SK-N-SH (cell line): ENCODE results near the gene PTPRD.

Experiments
- CHD2 ChIP-seq: fragments of 150-350 bp; IDR thresholded peaks from 2 replicates; pipeline ENCODE4 v1.6.1; 2018; ENCODE audit warnings: low read length; ENCODE audit not compliant: partially characterized antibody
- CTCF ChIP-seq: fragments of 200-600 bp; sonication (generic); IDR thresholded peaks from 2 replicates; pipeline ENCODE4 v1.6.1; 2017; ENCODE audit warnings: antibody characterized with exemption, mild to moderate bottlenecking, moderate library complexity
- EZH2phosphoT487 ChIP-seq: fragments of 200-600 bp; sonication (generic); IDR thresholded peaks from 2 replicates; pipeline ENCODE4 v1.6.1; 2017; ENCODE audit warnings: low read depth, mixed run types, mild to moderate bottlenecking, antibody characterized with exemption, moderate library complexity, borderline replicate concordance
- FOXJ3 ChIP-seq: sonication (generic); formaldehyde crosslinking; IDR thresholded peaks from 2 replicates; pipeline ENCODE4 v1.5.1; 2020; ENCODE audit warnings: mild to moderate bottlenecking, missing genetic modification reagents
- MXI1 ChIP-seq: IDR thresholded peaks from 2 replicates; pipeline ENCODE4 v1.6.1; 2012; ENCODE audit warnings: mild to moderate bottlenecking, low read depth, low read length, improper control_type of control experiment
- PBX3 ChIP-seq: IDR thresholded peaks from 2 replicates; pipeline ENCODE4; 2012
- POLR2AphosphoS5 ChIP-seq: IDR thresholded peaks from 2 replicates; pipeline ENCODE4 v1.6.1; 2012; ENCODE audit warnings: low read depth, low read length
- REST ChIP-seq: IDR thresholded peaks from 2 replicates; pipeline ENCODE4 v1.6.1; 2012; ENCODE audit warnings: mild to moderate bottlenecking, low read depth, low read length, moderate library complexity
- SIN3A ChIP-seq: IDR thresholded peaks from 2 replicates; pipeline ENCODE4 v1.6.1; 2012; ENCODE audit warnings: low read depth, mild to moderate bottlenecking, low read length, moderate library complexity, borderline replicate concordance
- SMC3 ChIP-seq: IDR thresholded peaks from 2 replicates; pipeline ENCODE4 v1.6.1; 2012; ENCODE audit warnings: low read depth, low read length, improper control_type of control experiment
- TAF1 ChIP-seq: IDR thresholded peaks from 2 replicates; pipeline ENCODE4 v1.6.1; 2012; ENCODE audit warnings: low read depth, mild to moderate bottlenecking, low read length, moderate library complexity, borderline replicate concordance
- YY1 ChIP-seq: IDR thresholded peaks from 2 replicates; pipeline ENCODE4 v1.4.0; 2012; ENCODE audit warnings: low read depth, mild to moderate bottlenecking
- ZBTB33 ChIP-seq: IDR thresholded peaks from 2 replicates; pipeline ENCODE4 v1.4.0; 2012; ENCODE audit warnings: low read depth, borderline replicate concordance
- TF ChIP-seq, protein P1 (sequence below): fragments of 150-350 bp; IDR thresholded peaks from 2 replicates; pipeline ENCODE4 v1.6.1; 2017; ENCODE audit warnings: antibody characterized with exemption, low read length, low read depth, borderline replicate concordance

DNA sequence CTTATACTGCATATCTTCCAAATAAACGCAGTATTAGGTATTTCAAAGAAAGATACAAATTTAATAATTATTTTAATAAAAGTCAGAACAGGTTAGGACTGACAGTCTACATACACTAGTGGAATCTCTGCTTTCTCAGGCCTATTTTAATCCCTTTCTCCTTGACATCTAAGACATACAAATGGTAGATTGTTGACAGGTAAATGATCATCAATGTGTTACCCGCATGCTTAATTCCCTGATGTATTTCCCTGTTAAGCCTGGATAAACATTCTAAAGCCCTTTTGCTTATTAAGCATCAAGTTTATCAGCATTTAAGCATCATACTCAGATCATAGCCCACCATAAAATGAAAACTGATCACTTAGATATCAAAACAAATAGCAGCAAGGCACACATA lies 576.7 kb downstream of the PTPRD start:
- no peak for TF ChIP-seq CTCF
- no peak for TF ChIP-seq MXI1
- TF ChIP-seq REST: no peak
- no peak for TF ChIP-seq EZH2phosphoT487
- no peak for TF ChIP-seq SIN3A
- no peak for TF ChIP-seq CHD2
- no peak for TF ChIP-seq PBX3
- TF ChIP-seq FOXJ3 (CRISPR knock-in tag): no peak
- TF ChIP-seq ZBTB33: no peak
- TF ChIP-seq SMC3: no peak
- no peak for TF ChIP-seq POLR2AphosphoS5
- no peak for TF ChIP-seq TAF1
- no peak for TF ChIP-seq YY1
- TF ChIP-seq, protein P1, sequence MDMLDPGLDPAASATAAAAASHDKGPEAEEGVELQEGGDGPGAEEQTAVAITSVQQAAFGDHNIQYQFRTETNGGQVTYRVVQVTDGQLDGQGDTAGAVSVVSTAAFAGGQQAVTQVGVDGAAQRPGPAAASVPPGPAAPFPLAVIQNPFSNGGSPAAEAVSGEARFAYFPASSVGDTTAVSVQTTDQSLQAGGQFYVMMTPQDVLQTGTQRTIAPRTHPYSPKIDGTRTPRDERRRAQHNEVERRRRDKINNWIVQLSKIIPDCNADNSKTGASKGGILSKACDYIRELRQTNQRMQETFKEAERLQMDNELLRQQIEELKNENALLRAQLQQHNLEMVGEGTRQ: no peak
